T follicular helper cell (primary cell): ENCODE data around the gene AHNAK2.
A peak's percentile ranks its signal among the peaks of the same experiment; 100 is the strongest.

ENCODE experiments used
- DNase-seq: peaks from one replicate; pipeline ENCODE4 v3.0.0-alpha.2; 2020; ENCODE audit warnings: low read depth

The AHNAK2 gene

DNA sequence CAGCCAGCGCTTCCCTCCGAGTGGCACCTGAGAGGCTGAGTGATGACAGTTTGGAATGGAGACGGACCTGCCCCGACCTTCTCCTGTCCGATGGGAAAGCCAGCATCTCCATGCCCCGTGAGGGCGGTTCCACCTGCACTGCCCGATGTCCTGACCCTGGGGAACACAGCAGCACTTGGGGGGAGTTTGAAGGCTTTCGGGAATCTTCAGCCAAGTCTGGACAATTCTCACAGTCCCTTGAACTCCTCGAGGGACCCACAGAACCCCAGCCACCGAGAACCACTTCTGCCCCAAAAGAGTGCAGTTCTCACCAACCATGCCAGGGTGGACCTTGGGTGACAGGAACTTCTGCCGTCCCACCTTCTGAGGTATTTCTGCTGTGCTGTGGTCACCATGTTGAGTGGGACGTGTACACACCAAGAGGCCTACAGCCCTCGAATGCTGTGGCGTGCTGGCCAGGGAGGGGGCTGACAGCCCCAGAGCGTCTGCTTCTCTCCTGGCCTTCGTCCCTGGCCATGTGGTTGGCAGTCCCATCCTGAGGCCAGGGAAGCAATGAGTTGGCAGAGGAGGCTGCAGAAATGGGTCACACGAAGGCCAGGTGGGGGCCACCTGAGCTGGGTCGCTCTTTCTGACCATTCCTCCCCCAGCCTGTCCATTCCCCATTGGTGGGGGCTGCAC, 8.5 kb upstream of the AHNAK2 start:
- DNase-seq, result no peak

GRCh38 chr14:104985675-104986486, 7.7 kb upstream of the AHNAK2 start, which contains the start of gene CLBA1:
Gene CLBA1 (plus strand): TSS chr14:104985788. CDS start chr14:104986432, 644 bp downstream.
- DNase-seq, result peak; percentile 82

DNA sequence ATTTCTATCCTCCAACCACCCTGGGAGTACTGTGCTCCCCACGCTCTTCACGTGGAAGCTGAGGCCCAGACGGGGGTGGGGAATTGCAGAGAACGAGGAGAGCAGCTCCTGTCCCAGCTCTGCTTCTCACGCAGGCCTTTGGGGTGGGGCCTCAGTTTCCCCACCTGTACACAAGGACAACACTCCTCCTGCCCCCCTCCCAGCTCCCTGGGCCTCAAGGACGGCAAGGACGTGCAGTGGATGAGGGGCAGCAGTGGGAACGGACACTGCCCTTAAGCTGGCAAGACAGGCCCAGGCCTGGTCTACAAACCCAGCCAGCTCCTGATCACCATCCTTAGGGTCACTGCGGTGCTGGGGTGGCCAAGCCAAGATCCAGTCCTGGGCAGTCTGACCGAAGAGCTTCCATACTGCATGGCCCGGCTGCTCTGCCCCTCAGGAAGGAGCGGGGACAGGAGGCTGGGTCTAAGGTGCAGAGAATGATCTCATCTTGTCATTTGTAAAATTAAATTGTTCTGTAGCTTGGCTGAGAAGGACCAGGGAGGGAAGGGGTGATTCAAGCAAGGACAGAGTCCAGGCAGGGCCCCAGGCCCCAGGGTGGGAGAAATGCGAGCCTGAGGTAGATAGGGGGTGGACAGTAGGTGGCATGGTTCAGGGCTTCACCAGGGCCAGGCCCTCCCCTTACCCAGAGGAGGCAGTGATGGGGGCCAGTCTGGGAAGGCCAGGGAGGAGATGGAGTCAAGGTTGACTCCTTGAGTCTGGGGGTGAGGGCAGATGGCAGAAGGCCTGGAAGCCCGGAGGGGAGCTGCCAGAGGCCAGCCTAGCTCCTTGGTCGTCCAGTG, 6.1 kb upstream of the AHNAK2 start:
- no peak for DNase-seq

DNA sequence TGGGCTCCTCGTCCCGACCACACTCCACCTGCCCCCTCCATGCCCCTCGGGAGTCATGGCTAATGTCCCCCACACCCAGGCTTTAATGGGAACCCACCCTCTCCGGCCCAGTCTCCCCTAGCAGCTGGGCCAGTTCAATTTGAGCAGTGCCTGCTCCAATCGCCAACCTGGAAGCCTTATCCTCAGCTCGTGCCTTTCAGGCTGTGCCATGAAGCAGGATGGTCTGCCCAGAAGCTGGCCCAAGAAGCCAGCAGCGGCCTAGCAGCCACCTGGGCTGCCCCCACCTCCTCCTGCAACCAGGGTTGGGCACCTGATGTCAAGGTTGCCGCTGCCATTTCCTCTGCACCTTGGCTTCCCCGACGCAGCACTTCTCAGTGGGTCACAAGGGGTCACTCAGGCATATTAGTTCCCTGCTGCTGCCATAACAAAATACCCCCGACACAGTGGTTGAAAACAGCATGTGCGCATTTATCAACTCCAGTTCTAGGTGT, 5.1 kb upstream of the AHNAK2 start:
- DNase-seq, result no peak

GRCh38 chr14:104982548-104983230, 4.5 kb upstream of the AHNAK2 start:
- DNase-seq, result no peak

- no peak for DNase-seq
Observed at GRCh38 chr14:104981699-104982541, 3.7 kb upstream of the AHNAK2 start.

- DNase-seq, result no peak
Observed at GRCh38 chr14:104980611-104981531, 2.7 kb upstream of the AHNAK2 start.

- DNase-seq, result no peak
Observed at GRCh38 chr14:104979758-104980610, 1.8 kb upstream of the AHNAK2 start.

DNA sequence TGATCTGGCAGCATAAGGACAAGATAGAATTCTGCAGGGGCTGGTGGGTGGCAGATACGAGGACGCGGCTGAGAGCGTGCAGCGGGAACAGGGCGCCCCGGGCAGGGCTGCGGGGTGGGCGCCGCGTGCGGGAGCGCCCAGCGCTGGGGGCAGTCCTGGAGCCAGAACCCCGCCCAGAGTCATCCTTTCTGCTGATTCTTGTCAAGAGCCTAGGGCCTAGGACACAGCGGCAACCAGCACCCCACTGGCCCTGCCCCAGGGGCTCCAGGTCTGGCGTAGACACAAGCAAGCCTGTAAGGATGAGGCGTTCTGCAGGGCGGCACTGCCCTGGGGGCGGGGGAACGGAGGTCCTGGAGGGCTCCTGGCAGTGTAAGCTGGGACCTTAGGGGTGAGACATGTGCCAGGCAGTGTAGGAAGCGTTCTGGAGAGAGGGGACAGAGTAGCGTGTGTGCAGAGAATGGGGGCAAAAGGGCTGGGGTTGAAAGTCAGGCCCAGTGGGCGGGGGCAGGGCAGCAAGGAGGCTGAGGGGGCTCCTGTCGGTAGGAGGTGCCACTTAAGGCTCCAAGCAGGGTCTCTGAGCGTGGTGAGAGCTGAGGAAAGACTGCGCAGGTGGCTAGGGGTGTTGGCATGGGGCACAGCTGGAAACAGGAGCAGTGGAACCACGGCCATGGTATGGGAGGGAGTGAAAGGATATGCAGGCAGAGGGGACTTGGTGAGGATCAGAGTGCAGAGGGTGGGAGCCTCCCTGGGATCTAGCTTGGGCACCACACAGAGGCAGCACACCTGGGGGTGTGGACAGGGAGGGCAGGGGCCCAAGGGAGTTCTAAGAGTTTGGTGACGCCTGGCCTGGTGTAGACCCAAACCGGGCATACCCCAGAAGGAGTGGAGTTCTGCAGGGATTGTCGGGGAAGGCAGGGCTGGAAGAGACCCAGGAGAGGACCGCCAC, 845 bp upstream of the AHNAK2 start:
- DNase-seq, result no peak

DNA sequence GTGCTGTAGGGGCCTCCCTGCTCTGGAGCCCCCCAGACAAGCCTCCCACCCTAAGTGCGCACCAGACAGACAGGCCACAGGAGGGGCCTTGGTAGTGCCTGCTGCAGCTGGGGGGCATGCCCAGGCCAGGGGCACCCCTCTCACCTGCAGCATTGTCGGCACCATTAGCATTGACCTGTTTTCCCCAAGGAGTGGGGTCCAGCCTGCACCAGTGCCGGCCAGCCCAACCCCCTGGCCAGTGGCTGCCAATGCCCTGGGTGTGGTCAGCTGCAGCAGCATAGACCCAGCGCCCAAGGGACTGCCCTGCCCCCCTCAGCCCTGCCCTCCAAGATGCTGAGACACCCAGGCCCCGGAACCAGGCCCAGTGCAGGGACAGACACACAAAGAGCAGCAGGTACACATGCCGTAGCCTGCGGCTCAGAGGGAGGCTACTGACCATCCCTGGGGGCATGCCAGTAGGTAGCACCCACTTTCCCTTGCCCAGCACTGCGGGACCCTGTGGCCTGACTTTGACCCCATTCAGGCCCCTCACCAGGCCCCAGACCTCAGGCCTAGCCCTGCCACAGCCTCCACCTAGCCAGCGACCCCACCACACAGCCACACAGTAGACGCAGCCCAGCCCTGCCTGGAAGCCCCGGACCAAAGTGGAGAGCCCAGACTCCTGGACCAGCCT, 1.0 kb downstream of the AHNAK2 start:
- no peak for DNase-seq

- DNase-seq, result peak; percentile 77
Observed at GRCh38 chr14:104976198-104977007, 1.8 kb downstream of the AHNAK2 start.

GRCh38 chr14:104975481-104976197, 2.5 kb downstream of the AHNAK2 start:
- DNase-seq, result no peak

DNA sequence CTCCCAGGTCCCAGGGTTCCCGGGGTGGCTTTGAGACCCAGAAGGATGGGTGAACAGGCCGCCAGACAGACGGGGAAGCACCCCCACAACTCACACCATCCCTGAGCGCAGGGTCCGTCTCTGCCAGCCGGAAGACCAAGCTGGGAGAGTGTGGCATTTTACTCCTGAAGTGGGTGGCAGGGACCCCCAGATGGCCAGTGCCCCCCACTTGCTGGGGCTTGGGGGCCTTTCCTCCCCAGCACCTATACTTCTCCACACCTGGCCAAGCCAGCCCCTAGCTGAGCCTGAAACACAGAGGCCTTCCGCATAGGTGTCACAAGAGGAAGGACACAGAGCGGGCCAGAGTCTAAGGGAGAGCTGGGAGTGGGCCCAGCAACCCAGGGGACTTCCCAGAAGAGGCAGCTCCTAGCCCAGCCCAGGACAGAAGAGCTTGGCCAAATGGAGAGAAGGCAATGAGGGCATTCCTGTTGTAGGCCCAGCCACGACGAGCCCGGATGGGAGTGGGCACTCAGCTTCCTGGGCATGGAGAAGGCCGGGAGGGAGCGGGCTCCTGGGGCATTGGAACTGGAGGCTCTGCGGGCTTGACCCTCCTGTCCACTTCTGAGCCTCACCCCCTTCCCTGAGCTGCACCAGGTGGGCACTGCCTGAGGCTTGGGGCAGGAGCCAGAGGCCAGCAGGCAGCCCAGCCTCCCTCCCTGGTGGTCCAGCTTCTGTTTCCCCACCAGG, 3.3 kb downstream of the AHNAK2 start:
- no peak for DNase-seq

DNA sequence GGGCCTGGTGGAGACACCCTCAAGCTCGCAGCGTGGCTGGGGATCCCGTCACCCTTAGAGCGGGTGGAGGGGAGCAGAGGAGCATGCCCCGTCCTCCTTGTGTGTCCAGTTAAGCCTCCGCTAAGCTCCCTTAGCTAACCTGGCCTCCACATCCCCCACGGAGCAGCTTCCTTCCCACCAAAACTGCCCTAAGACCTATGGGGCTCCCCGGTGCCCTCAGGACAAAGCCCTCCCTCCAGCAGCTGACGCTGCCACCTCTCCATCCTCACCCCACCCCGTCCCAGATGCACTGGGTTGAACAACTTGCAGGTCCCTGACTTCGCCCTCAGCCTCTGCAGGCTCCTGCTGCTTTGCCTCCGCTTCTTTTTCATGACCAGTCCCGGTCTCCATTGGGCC, 4.0 kb downstream of the AHNAK2 start:
- DNase-seq, result no peak
